Activated CD8-positive, alpha-beta T cell treated with anti-CD3 and anti-CD28 coated beads for 36 hours (primary cell): Measurements from ENCODE around the gene GFOD2. TPM values are rescaled to one million over a fixed set of nuclear protein-coding genes. Genes with fewer than 3 reads are reported as not detected.
"Not testable (repeated sequence)": the region's sequence is repeated elsewhere in the genome, so short reads cannot be mapped to it uniquely, and the experiment has no call there.

ENCODE experiments used
- ATAC-seq: fragments of 200-7000 bp; cut with Tn5 transposase; one replicate; pipeline ENCODE4 v1.10.0; 2021; ENCODE audit warnings: mild to moderate bottlenecking, moderate library complexity
- CTCF ChIA-PET: fragments of 350-600 bp; sonication (Branson Sonifier 250); formaldehyde crosslinking; loops from one replicate; lab custom pipeline; 2021; ENCODE audit warnings: antibody characterized with exemption; lab: Charles Lee
- POLR2A ChIA-PET: fragments of 350-600 bp; sonication (Branson Sonifier 250); formaldehyde crosslinking; loops from one replicate; lab custom pipeline; 2021; ENCODE audit warnings: antibody characterized with exemption; lab: Charles Lee
- DNase-seq: peaks from one replicate; pipeline ENCODE4 v3.0.0-alpha.2; 2020
- H3K27ac Mint-ChIP-seq: one replicate; pipeline ENCODE4 v1.8.0; 2021; ENCODE audit warnings: mild to moderate bottlenecking, mixed read lengths
- H3K27me3 Mint-ChIP-seq: one replicate; pipeline ENCODE4 v1.8.0; 2021; ENCODE audit warnings: mixed read lengths
- H3K36me3 Mint-ChIP-seq: one replicate; pipeline ENCODE4 v1.8.0; 2021; ENCODE audit warnings: low read depth, mixed read lengths
- H3K4me1 Mint-ChIP-seq: one replicate; pipeline ENCODE4 v1.8.0; 2021; ENCODE audit warnings: low read depth, mixed read lengths
- H3K4me3 Mint-ChIP-seq: one replicate; pipeline ENCODE4 v1.8.0; 2021; ENCODE audit warnings: mild to moderate bottlenecking, moderate library complexity, mixed read lengths
- H3K9me3 Mint-ChIP-seq: one replicate; pipeline ENCODE4 v1.8.0; 2021; ENCODE audit warnings: mixed read lengths
- intact Hi-C: fragments of 100-400 bp; cut with micrococcal nuclease; formaldehyde crosslinking; loops from one replicate; pipeline ENCODE4 v1.10.0; 2022
- total RNA-seq, 2 experiments: library from RNA; stranded (reverse); gene quantifications; one replicate each; pipeline ENCODE4 v1.2.3, GENCODE V29; 2021
- TF ChIP-seq, protein P1 (sequence below): fragments of 200-600 bp; IDR thresholded peaks from one replicate; pipeline ENCODE4 v1.8.0; 2022; ENCODE audit warnings: antibody characterized with exemption, mild to moderate bottlenecking

The GFOD2 gene
- total RNA-seq, 2 experiments from 2014 or later = 11.6 to 14.1 TPM

DNA sequence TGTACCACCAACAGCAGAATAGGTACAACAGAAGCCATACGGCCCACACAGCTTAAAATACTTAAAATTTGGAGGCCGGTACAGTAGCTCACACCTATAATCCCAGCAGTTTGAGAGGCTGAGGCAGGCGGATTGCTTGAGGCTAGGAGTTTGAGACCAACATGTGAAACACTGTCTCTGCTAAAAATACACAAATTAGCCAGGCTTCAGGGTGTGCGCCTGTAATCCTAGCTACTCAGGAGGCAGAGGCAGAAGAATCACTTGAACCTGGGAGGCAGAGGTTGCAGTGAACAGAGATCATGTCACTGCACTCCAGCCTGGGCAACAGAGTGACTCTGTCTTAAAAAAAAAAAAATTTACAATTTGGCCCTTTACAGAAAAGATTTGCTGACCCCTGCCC is 17.0 kb downstream of the GFOD2 start:
- Mint-ChIP-seq H3K4me3 (no peak overlapping the region), H3K27me3 (no peaks in the 10 kb centered on the region), H3K36me3 (peaks cover 4% of the 10 kb centered on the region), H3K27ac (no peak overlapping the region), H3K4me1 (peaks cover 13% of the 10 kb centered on the region), H3K9me3 (no peaks in the 10 kb centered on the region)
- CTCF ChIA-PET = interaction anchor here (0.7 to 1.1 kb wide), 3 partner anchors 115 to 181 kb away, joined by 3 to 4 read pairs (median 3); no protein-coding TSS in a partner anchor
- DNase-seq (no peak), ATAC-seq (no peak)
- TF ChIP-seq, protein P1, sequence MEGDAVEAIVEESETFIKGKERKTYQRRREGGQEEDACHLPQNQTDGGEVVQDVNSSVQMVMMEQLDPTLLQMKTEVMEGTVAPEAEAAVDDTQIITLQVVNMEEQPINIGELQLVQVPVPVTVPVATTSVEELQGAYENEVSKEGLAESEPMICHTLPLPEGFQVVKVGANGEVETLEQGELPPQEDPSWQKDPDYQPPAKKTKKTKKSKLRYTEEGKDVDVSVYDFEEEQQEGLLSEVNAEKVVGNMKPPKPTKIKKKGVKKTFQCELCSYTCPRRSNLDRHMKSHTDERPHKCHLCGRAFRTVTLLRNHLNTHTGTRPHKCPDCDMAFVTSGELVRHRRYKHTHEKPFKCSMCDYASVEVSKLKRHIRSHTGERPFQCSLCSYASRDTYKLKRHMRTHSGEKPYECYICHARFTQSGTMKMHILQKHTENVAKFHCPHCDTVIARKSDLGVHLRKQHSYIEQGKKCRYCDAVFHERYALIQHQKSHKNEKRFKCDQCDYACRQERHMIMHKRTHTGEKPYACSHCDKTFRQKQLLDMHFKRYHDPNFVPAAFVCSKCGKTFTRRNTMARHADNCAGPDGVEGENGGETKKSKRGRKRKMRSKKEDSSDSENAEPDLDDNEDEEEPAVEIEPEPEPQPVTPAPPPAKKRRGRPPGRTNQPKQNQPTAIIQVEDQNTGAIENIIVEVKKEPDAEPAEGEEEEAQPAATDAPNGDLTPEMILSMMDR = no peak
- intact Hi-C loops = no loop called here
- POLR2A ChIA-PET = no interaction called here

DNA sequence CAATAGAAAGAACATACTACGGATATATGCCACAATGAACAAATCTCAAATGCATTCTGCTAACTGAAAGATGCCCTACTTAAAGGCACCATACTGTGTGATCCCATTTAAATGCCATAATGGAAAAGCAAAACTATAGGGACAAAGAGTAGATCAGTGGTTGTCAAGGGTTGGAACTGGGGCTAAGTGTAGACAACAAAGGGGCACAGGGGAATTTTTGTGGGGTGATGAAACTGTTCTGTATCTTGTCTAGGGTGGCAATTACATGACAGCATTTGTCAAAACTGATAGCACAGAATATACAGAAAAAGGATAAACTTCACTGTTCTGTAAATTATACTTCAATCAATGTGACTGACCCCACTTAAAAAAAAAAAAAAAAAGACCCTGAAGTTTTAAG is 17.7 kb downstream of the GFOD2 start:
- DNase-seq = no peak
- Mint-ChIP-seq H3K4me1 (peaks cover 13% of the 10 kb centered on the region), H3K27ac (peak overlapping the region; percentile 51), H3K27me3 (no peaks in the 10 kb centered on the region), H3K9me3 (no peaks in the 10 kb centered on the region), H3K4me3 (no peak overlapping the region), H3K36me3 (peaks cover 4% of the 10 kb centered on the region)
- ChIA-PET POLR2A (no interaction called here), CTCF (interaction anchor here (0.7 to 1.1 kb wide), 3 partner anchors 155 to 273 kb away, joined by 3 read pairs; no protein-coding TSS in a partner anchor)
- intact Hi-C loops = no loop called here
- TF ChIP-seq, protein P1 = no peak
- no peak for ATAC-seq

DNA sequence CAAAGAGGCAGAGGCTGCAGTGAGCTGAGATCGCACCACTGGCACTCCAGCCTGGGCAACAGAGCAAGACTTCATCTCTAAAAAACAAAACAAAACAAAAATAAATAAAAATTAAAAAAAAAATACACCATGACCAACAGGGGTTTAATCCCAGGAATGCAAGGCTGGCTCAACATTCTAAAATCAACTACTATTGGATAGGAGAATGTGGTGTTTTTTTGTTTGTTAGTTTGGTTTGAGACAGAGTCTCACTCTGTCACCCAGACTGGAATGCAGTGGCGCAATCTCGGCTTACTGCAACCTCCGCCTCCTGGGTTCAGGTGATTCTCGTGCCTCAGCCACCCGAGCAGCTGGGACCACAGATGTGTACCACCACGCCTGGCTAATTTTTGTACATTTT is 19.9 kb downstream of the GFOD2 start:
- H3K9me3 Mint-ChIP-seq = no peaks in the 10 kb centered on the region
- no peak overlapping the region for H3K4me3 Mint-ChIP-seq
- intact Hi-C loops = no loop called here
- ChIA-PET POLR2A (interaction anchor here (0.6 kb wide), 1 partner anchor 168 kb away, joined by 3 read pairs; no protein-coding TSS in a partner anchor), CTCF (no interaction called here)
- no peak overlapping the region for H3K27ac Mint-ChIP-seq
- ATAC-seq (no peak), DNase-seq (no peak)
- no peaks in the 10 kb centered on the region for H3K27me3 Mint-ChIP-seq
- H3K4me1 Mint-ChIP-seq = peaks cover 10% of the 10 kb centered on the region
- H3K36me3 Mint-ChIP-seq = peaks cover 4% of the 10 kb centered on the region
- TF ChIP-seq, protein P1 = no peak

DNA sequence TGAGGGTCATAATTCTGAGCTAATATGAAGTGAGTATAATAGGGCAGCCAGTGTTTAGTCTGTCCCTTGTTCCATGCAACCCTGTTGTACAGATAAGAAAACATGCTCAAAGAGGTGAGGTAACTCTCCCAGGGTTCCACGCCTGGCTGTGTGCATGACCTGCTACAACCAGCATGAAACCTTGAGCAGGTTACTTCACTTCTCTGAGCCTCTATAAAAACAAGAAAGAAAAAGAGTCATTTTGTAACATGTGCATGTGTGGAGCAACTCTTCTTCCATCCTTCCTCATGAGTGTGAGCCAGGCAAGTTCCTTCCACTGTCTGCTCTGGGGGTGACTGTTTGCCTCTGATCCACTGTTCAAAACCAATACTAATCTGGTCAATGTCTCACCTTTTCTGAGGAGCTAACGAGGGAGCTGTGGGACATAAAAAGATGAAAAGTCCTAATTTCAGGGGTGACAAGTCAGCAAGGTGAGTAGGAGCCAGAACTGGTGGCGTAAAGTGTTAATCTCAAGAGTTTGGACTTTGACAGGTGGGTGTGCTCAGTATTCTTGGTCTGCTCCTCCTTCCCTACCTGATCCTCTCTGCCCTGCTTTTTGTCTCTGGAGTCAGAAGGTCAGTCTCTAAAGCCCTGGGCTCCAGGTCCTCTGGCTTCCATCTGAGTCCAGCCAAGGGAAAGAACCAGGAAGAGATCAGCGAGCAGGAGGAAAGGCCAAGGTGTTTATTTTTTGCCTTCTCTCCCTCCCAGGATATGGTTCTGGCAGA is 21.5 kb downstream of the GFOD2 start:
- Mint-ChIP-seq H3K27ac (no peak overlapping the region), H3K9me3 (no peaks in the 10 kb centered on the region), H3K4me3 (no peak overlapping the region), H3K36me3 (peaks cover 4% of the 10 kb centered on the region), H3K27me3 (no peaks in the 10 kb centered on the region), H3K4me1 (peaks cover 2% of the 10 kb centered on the region)
- intact Hi-C loops = no loop called here
- ATAC-seq (no peak), DNase-seq (no peak)
- TF ChIP-seq, protein P1 = no peak
- CTCF ChIA-PET = interaction anchor here (1.0 to 1.3 kb wide), 2 partner anchors 15 to 25 kb away, joined by 3 to 4 read pairs; no protein-coding TSS in a partner anchor
- POLR2A ChIA-PET = no interaction called here

DNA sequence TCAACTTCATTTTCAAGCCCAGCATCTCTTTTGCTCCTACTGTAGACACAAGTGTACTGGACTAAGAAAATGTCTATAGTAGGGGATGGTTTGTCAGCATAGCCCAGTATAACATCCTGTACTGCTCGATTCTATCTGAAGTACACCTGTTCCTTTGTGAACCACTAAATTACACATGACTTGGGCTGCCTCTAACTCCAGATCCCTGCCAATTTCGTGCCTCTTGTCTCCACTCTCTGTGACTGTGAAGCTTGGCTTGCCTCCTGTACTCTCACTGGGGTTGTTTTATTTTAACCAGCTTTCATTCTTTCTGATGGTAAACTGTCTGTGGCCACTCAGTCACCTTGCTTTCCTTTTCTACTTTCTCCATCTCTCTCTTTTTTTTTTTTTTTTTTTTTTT is 24.5 kb downstream of the GFOD2 start:
- Mint-ChIP-seq H3K4me1 (no peaks in the 10 kb centered on the region), H3K36me3 (peaks cover 2% of the 10 kb centered on the region), H3K4me3 (no peak overlapping the region), H3K9me3 (no peaks in the 10 kb centered on the region), H3K27me3 (no peaks in the 10 kb centered on the region), H3K27ac (no peak overlapping the region)
- ChIA-PET CTCF (interaction anchor here (1.4 to 2.3 kb wide), 2 partner anchors 22 to 121 kb away, joined by 3 to 10 read pairs; no protein-coding TSS in a partner anchor), POLR2A (no interaction called here)
- ATAC-seq (no peak), DNase-seq (no peak)
- intact Hi-C loops = no loop called here
- TF ChIP-seq, protein P1 = no peak

DNA sequence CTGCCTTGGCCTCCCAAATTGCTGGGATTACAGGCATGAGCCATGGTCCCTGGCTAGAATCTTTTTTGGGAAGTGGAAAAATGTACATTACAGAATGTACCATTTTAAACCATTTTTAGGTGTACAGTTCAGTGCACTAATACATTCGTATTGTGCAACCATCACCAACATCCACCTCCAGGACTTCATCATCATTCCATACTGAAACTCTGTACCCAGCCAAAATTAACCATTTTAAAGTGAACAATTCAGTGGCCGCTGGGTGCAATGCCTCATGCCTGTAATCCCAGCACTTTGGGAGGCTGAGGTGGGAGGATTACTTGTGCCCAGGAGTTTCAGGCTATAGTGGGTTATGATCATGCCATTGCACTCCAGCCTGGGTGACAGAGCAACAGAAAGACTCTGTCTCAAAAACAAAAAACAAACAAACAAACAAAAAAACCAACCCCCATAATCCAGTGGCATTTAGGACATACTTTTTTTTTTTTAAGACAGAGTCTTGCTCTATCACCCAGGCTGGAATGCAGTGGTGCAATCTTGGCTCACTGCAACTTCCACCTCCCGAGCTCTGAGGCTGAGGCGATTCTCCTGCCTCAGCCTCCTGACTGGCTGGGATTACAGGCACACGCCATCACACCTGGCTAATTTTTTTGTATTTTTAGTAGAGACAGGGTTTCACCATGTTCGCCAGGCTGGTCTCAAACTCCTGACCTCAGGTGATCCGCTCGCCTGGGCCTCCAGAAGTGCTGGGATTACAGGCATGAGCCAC is 25.4 kb downstream of the GFOD2 start:
- H3K27ac Mint-ChIP-seq, H3K27me3 Mint-ChIP-seq, H3K4me1 Mint-ChIP-seq, DNase-seq, H3K4me3 Mint-ChIP-seq, ATAC-seq, H3K9me3 Mint-ChIP-seq, H3K36me3 Mint-ChIP-seq, intact Hi-C loops: not testable (repeated sequence)
- CTCF ChIA-PET = interaction anchor here (0.9 kb wide), 1 partner anchor 50 kb away, joined by 3 read pairs; no protein-coding TSS in a partner anchor
- POLR2A ChIA-PET = interaction anchor here (0.6 kb wide), 1 partner anchor 213 kb away, joined by 3 read pairs; the partner anchor contains the start of gene ATP6V0D1
